GM12864 (cell line): ENCODE data around the gene PLCB4.

Experiments used
- DNase-seq: peaks from one replicate; pipeline ENCODE4 v3.0.0-alpha.2; 2011; ENCODE audit warnings: low read depth
- H3K4me3 ChIP-seq: 2 replicates; pipeline ENCODE4 v1.5.1; 2011; ENCODE audit warnings: mild to moderate bottlenecking, low read depth, low read length, control low read depth
- CTCF ChIP-seq: IDR thresholded peaks from 2 replicates; pipeline ENCODE4 v1.5.1; 2011; ENCODE audit warnings: low read depth, mild to moderate bottlenecking, moderate library complexity, low read length, control low read depth, inconsistent platforms; ENCODE audit errors: missing control alignments

PLCB4 gene

GRCh38 chr20:9228774-9229450 is 160.0 kb downstream of the PLCB4 start:
- no peak for DNase-seq
- no peak for TF ChIP-seq CTCF
- no peak overlapping the region for H3K4me3 ChIP-seq

- TF ChIP-seq CTCF: no peak
- no peak for DNase-seq
Measured at GRCh38 chr20:9230406-9230805, 161.5 kb downstream of the PLCB4 start.

GRCh38 chr20:9233804-9234203 is 164.9 kb downstream of the PLCB4 start:
- no peak for DNase-seq
- H3K4me3 ChIP-seq: no peak overlapping the region
- TF ChIP-seq CTCF: no peak

More at GRCh38 chr20:9230406-9230805, 161.5 kb downstream of the PLCB4 start:
- H3K4me3 ChIP-seq: no peak overlapping the region

- no peak for TF ChIP-seq CTCF
- no peak for DNase-seq
Measured at GRCh38 chr20:9235518-9235917, 166.6 kb downstream of the PLCB4 start.

GRCh38 chr20:9236458-9236857 is 167.6 kb downstream of the PLCB4 start:
- no peak for DNase-seq
- no peak overlapping the region for H3K4me3 ChIP-seq
- no peak for TF ChIP-seq CTCF

More at GRCh38 chr20:9235518-9235917, 166.6 kb downstream of the PLCB4 start:
- no peak overlapping the region for H3K4me3 ChIP-seq

GRCh38 chr20:9241232-9241692 is 172.4 kb downstream of the PLCB4 start:
- no peak for TF ChIP-seq CTCF
- DNase-seq: no peak
- H3K4me3 ChIP-seq: no peak overlapping the region
